ENCODE measurements around the gene PGAP2. TPM values are rescaled to one million over a fixed set of nuclear protein-coding genes. Genes with fewer than 3 reads are reported as not detected.

PGAP2 gene
- total and polyA plus RNA-seq, 2 of the 4 experiments (the other 2 are of a cell fraction), result 10.6 to 31.3 TPM

DNA sequence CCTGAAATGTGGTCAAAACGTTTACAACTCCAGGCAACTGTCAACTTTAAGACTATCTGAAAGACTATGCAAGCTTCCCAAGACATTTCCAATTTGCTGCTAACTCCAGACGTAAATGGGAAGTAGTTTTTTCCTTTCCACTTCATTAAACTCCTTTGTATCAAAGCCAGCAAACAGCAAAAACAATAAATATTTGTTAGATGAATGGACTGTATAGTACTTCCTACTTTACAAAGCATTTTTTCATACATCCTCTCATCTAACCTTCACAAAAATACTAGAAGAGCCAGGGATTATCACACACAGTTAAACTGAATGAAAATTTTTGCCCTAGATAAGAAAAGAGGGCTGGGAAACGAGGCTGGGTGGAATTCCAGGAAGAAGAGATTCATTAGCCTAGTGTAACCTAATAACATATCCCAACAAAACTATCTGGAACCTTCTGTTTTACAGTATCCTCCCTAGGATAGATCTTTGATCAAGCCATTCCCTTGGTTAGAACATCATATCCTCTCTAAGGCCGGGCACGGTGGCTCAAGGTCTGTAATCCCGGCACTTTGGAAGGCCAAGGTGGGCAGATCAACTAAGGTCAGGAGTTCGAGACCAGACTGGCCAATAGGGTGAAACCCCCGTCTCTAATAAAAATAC, 21.5 kb upstream of the PGAP2 start:
- whole genome bisulfite sequencing, 2 experiments (ENCODE audit: extremely low coverage in 2 of 2, insufficient read length in 1 of 2), result 90% methylated on average over 2 of the region's 8 CpGs; no CpG with 5 or more reads in 1 of the 2 experiments
- Histone ChIP-seq H3K36me3 (ENCODE audit: control insufficient read depth, insufficient read depth, low read length) (peaks cover 10% of the 10 kb centered on the region), H2AK5ac (ENCODE audit: low read depth, low read length) (no peak overlapping the region), H2AFZ (replicated peaks; ENCODE audit: low read length, poor library complexity) (no peak overlapping the region), H3K9me1 (ENCODE audit: insufficient read depth, low read length) (peaks cover 4% of the 10 kb centered on the region; the same call in 1 of the 2 replicates), H3K9ac (ENCODE audit: low read depth, low read length) (no peak overlapping the region), H3K4ac (ENCODE audit: low read depth, low read length) (no peak overlapping the region), H4K20me1 (ENCODE audit: insufficient read depth, low read length) (peaks cover 79% of the 10 kb centered on the region), H3K4me3 (ENCODE audit: insufficient read depth, low read depth, low read length) (no peak overlapping the region), H2BK120ac (ENCODE audit: low read depth, low read length) (no peak overlapping the region), H3K27me3 (ENCODE audit: control insufficient read depth, insufficient read depth, low read length) (no peaks in the 10 kb centered on the region), H3K9me3 (ENCODE audit: control insufficient read depth, insufficient read depth, low read length) (no peaks in the 10 kb centered on the region), H2BK5ac (ENCODE audit: low read depth, low read length, poor library complexity, severe bottlenecking) (no peak overlapping the region), H3K4me1 (ENCODE audit: control insufficient read depth, insufficient read depth, low read length) (peaks cover 12% of the 10 kb centered on the region), H3K4me2 (ENCODE audit: low read depth, low read length) (no peak overlapping the region), H3K23ac (ENCODE audit: low read depth, low read length) (no peak overlapping the region), H2AK9ac (replicated peaks; ENCODE audit: low read depth, low read length, poor library complexity) (no peak overlapping the region), H3K18ac (ENCODE audit: low read depth, low read length) (no peak overlapping the region), H2BK20ac (ENCODE audit: low read depth, low read length) (no peak overlapping the region), H3K14ac (replicated peaks; ENCODE audit: low read depth, low read length) (0 out of 2 replicates have a peak overlapping the region, but pooled peaks have one; percentile 20), H3K56ac (ENCODE audit: extremely low read depth, insufficient read depth, low read length) (no peak overlapping the region), H3K79me1 (ENCODE audit: low read depth in 1 of 2, low read length in 2 of 2) (peaks cover 0 to 44% of the 10 kb centered on the region in 2 experiments; a peak in 2 of 4 replicates), H4K91ac (ENCODE audit: insufficient read depth, low read depth, low read length) (no peak overlapping the region), H4K5ac (ENCODE audit: low read depth, low read length) (no peak overlapping the region), H4K8ac (ENCODE audit: low read depth in 2 of 2, low read length in 2 of 2) (no peak overlapping the region), H2BK15ac (ENCODE audit: low read depth, low read length) (no peak overlapping the region), H3K27ac (ENCODE audit: insufficient read depth, low read length) (no peak overlapping the region)
- TF ChIP-seq CTCF (conservative IDR thresholded peaks at IDR 0.05; ENCODE audit: low read depth, low read length) (no peak), MAZ (IDR thresholded peaks at IDR 0.05; ENCODE audit: borderline replicate concordance, low read depth, low read length) (no peak), MAFK (IDR thresholded peaks at IDR 0.05; ENCODE audit: low read depth, low read length) (no peak), ELK1 (IDR thresholded peaks at IDR 0.05; ENCODE audit: borderline replicate concordance, low read depth, low read length) (no peak), BHLHE40 (IDR thresholded peaks at IDR 0.05; ENCODE audit: low read depth, low read length) (no peak)
- peak; percentile 45 for ATAC-seq (ENCODE audit: low read depth)
- no peak for DNase-seq
- dilution Hi-C loops (cut with HindIII; ENCODE audit: low sequenced_read_pairs, unreplicated experiment) (no loop called here), intact Hi-C loops (cut with micrococcal nuclease) (loop anchor here (10.0 kb wide), 1 partner anchor 288 kb away; no protein-coding TSS in a partner anchor), in situ Hi-C loops (cut with MboI; ENCODE audit: low sequenced_read_pairs) (no loop called here)
- POLR2A ChIA-PET (ENCODE audit: unreplicated experiment), result no interaction called here
- CTCF ChIA-PET, result no interaction called here
- no TSS peak for BruUV-seq (replicated peaks)
